Left renal pelvis (tissue), 4 donors: ENCODE results near the gene PDCD1LG2. TPM values are rescaled to one million over a fixed set of nuclear protein-coding genes. Genes with fewer than 3 reads are reported as not detected.

Experiments
- DNase-seq, 4 donors: peaks; one replicate each; pipeline ENCODE4 v3.0.0-alpha.2; 2013; ENCODE audit warnings: low read depth in 4 of 4, low spot score in 3 of 4
- polyA plus RNA-seq, 4 donors: library from polyadenylated mRNA; unstranded; fragments of 120-200 nt; gene quantifications; one replicate each; pipeline ENCODE4 v1.2.1, GENCODE V29; 2013; ENCODE audit not compliant: insufficient read length in 4 of 4

The PDCD1LG2 gene
- polyA plus RNA-seq, 4 donors, result 0.13 to 0.37 (median 0.27) TPM; not detected in 1

DNA sequence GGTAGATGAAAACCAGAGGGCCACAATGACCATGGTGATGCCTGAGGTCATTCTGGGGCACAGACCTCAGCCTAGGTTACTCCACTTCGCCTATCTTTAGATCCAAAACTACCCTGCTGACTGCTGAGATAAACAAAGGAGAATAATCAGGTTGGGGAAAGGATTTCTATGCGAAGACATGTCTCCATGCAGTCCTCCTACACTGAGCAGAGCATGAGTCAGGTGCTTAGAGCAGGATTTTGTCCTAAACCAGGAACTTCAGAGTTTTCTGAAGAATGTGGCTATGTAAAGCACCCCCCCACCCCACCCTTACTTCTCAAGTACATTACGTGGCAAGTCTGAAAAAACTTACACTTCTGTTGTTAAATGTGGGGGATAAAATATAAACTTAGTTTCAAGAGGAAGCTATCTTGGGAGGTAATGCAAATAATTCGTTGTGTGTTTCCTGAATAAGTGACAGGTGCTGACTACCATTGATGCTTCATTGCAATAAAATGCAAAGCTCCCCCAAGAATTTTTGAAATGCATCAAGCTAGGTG is 19.4 kb downstream of the PDCD1LG2 start:
- DNase-seq, result no peak

DNA sequence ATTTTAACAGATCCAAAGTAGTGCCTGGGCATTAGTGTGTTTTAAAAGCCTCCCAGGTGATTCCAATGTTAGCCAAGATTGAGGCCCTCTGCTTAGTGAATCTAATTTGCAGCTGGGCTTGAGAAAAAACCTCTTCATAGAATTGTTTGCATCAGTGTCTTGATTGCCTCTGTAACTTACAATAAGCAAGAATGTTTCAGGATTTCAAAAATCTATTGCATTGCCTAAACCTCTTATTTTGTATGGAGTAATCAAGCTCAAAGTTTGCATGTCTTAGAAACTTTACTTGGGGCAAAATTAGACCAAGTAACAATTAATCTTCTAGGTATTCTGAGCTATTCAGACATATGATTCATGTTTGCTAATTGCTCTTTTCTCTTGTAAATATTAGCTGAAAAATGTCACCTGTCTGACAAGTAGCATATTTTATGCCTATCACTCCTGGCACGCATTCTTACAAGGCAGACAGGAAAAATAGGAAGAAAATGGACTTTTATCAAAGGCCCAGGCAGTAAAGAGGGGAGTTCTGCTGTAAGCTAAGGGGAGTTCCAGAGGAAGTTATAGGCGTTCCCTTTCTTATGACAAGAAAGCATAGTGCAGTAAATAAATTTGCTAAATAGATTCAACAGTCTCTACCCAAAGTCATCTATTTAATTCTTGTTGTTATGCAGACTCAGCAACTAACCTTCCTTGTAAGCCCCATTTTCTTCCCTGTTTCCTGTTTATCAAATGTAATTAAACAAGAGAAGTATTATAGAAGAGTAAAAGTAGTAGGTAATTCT is 21.0 kb downstream of the PDCD1LG2 start:
- no peak for DNase-seq

DNA sequence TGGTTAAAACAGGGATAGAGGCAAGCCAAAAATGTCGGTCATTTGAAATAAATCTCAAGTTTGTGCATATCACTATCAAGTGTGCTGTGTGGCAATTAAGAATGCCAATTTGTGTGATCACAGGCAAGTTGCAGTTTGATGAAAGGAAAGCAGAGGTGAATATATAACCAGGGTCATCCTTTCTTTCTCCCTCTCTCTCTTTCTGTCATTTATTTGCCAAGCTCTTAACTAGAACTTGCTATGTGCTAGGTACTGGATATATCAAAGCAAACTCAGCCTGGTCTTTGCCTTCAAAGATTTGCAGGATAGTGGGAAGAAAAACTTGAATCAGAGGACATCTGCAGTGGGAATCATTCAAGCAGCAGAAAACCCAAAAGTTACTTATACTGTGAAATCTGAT is 22.0 kb downstream of the PDCD1LG2 start:
- DNase-seq, result no peak

DNA sequence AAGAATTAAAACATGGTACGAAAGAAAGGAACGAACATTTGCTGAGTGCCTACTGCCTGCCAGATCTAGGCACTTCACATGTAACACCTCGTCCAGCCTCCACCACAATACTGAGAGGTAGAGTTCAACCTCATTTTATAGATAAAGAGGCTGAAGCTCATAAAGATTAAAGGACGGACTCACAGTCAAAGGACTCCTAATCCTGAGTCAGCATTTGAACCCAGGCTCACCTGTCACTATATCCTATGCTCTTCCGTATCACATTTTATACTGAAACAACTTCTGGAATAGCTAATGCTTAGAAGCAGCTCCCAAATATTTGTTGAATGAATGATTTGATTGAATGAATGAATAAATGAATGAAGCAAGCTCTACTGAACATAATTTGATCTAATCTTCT is 22.5 kb downstream of the PDCD1LG2 start:
- no peak for DNase-seq

DNA sequence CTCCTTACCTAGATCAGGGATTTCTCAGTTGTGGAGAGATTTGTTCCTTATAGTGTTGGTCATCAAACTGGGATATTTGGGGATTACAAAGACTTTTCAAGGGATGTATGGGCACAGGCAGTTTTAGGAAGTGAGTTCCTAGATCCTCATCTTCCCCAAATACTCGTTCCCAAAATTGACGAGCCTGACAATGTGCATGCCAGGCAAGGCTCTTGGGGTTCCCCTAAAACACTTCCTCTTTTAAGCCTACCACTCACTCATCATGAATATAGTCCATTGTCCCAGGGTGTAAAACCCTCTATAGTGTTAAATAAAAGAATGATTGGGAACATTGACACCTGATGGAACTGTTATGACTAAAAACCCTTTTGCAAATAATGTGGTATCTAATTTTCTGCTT is 26.4 kb downstream of the PDCD1LG2 start:
- DNase-seq, result no peak

DNA sequence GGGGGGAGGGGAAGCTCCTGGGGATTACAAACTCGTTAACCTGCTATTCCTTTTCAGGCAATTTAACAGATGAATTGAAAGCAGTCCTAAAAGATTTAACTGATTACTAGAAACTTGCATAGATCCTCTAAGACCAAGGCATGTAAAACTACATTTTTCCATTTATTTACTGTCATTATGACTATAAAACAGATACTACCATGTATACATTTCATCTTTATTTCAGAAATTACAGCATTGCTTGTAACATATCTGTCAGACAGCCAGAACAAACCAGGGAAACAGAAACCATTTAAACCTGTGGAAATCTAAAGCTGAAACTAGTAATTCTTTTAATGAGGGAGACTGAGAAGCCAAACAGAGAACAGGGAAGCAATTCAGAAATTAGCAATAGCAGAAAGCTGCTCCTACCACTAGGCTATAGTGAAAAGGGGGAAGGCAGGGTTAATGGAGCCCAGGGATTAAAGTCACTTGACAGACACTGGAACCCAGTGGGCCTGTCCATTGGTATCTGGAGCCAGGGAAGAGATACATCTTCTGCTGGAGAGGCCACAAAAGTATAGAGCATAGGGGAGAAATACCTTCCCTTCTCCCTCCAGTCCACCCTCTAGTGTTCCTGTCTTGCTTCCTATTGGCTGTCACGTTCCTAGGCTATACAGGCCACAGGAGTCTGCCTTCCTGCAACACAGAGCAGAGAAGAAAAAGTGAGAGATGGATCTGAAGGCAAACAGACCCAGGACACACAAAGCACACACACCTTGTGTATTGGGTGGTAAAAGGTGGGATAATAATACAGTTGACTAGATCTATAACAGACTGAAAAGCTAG is 33.8 kb downstream of the PDCD1LG2 start:
- DNase-seq, result no peak

DNA sequence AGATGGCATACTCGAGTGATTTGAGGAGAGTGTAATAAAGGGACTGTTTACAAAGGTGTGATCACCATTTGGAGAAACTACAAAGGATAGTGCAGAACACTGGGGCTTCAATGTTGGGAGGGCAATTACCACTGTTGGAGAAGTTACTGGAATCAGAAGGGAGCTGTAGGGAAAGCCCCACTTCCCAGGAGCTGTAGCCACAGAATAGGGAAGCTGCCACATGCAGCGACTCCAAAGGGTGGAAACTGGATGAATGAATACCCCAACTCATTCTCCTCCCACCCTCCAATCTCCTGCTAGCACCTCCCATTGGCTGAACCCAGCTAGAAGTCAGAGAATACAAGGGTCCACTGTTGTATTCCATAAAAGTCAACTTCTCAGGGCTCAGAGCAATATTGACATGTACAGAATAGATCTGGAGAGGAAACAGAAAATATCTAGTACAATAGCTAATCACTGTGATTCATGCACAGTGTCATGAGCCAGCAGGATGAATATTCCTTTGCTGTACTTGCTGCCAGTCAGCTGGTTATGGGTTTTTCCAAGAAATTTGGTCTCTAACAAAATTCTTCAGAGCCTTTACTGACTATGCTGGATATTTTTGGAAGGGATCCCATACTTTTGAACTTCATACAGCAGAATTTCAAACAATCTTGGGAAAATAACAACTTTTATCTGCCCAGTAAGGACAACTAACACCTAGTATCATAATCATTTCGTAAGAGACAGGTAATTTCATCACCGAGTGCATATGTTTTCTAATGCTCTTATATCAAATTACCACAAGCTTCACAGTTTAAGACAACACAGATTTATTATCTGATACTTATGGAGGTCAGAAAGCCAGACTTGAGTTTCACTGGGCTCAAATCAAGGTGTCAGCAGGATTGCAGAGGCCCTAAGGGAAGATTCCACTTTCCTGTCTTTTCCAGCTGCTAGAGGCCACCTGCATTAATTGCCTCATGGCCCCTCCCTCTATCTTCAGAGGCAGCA is 39.6 kb downstream of the PDCD1LG2 start:
- no peak for DNase-seq

DNA sequence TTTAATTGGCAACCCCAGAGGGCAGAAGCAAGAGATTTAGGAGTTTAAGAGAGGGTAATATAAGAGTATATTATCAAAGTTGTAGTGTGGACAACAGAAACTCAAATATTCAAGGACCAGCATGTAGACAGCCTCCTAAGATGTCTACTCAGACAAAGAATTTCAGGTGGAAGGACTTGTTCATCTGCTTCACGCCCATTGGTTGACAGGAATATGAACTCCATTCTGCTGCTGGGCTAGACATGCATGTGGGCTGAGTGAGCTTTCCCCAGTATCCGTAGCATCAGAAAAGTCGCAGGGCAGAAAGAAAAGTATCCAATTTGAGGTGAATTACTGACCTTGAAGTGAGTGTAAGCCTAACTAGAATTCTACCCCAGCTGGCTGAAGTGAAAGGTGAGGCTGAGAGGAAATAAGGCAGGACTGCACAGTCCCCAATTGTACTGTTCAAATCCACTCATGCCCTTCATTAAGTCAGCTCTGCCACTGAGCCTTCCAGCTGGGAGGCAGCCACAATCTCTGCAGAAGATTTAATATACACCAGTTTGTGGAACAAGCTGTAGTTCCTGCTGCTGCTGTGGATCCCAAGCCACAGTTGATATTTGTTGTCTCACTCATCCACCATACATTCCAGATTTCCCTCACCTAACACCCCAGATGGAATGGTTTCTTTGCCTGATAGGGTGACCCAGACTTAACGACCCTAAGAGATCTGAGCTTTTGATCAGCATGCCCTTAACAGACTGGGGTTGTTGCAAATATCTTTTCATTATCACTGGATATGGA is 41.2 kb downstream of the PDCD1LG2 start:
- no peak for DNase-seq

DNA sequence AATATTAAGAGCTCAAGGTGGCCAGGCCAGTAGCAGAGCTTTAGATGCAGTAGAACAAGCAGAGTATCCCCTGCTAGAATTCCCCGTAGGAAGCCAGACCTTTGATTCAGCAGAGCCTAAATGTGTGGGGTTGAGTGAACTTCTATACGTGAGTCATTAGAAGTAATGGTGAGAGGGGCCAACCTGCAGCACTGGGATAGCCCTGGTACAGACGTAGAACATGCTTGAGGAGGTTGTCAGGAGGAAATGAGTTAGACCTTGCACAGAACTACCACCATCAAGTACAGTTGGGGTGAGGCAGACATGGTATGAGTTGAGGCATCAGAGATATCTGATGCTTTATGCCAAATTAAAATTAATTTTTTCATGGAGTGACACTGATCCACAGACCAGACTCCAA is 42.0 kb downstream of the PDCD1LG2 start:
- DNase-seq, result no peak

DNA sequence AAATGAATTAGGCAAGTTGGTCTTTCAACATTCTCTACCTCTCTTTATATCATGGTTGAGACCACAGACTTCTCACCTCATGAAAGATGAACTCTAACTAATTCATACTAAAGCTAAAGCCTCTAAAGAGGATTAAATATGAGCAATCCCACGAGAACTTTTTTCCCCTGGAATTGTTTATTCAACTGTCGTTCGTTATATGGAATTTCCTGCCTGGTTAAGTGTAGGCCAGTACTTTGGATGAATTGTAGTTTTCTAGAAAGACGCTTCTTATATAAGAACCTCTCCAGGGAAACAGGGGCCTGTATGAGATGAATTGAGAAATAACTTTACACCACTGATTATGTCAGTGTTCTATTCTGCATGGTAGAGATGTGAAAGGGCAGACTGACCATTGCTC is 42.9 kb downstream of the PDCD1LG2 start:
- no peak for DNase-seq

DNA sequence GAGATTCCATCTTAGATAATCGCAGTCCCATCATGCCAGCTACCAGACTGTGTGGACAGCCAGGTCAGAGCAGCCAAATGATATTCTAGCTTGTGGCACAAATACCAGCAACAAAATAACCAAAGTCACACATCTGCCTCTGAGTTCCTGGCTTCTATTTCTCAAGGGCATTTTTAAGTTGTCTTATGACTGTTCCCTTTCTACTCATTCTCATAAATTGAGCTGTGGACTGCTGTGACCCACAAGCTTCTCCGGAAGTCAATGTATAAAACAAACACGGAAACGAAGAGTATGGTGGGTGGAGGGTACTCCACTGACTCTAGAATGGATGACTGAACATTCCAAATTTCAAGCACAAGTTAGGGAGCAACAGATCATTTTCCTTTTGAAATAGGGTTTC is 43.9 kb downstream of the PDCD1LG2 start:
- DNase-seq, result no peak

DNA sequence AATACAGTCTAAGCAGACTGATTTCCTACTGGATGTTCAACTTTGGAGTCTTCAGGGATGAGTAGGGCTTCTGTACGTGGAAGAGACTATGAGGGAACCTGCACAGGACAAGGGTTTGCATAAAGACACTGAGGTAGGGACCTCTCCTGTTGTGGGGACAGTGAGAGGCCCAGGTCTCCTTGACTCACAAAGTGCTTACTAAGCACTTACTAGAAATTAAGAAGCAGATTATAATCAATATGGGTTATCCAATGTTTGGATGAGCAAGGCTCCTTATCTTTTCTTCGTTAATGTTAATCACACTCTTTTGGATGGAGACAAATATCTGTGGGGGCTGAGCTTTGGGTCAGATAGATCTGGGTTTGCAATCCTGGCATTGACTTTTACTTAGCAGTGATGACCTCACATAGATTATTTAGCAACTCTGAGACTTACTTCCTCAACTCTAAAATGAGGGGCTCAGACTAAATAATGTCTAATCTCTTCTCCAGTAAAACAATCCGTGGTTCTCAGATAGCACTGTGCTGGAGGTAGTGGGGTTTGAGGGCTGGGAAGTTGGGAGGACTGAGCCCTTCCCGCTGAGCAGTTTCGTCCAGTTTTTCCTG is 45.9 kb downstream of the PDCD1LG2 start:
- DNase-seq, result no peak

DNA sequence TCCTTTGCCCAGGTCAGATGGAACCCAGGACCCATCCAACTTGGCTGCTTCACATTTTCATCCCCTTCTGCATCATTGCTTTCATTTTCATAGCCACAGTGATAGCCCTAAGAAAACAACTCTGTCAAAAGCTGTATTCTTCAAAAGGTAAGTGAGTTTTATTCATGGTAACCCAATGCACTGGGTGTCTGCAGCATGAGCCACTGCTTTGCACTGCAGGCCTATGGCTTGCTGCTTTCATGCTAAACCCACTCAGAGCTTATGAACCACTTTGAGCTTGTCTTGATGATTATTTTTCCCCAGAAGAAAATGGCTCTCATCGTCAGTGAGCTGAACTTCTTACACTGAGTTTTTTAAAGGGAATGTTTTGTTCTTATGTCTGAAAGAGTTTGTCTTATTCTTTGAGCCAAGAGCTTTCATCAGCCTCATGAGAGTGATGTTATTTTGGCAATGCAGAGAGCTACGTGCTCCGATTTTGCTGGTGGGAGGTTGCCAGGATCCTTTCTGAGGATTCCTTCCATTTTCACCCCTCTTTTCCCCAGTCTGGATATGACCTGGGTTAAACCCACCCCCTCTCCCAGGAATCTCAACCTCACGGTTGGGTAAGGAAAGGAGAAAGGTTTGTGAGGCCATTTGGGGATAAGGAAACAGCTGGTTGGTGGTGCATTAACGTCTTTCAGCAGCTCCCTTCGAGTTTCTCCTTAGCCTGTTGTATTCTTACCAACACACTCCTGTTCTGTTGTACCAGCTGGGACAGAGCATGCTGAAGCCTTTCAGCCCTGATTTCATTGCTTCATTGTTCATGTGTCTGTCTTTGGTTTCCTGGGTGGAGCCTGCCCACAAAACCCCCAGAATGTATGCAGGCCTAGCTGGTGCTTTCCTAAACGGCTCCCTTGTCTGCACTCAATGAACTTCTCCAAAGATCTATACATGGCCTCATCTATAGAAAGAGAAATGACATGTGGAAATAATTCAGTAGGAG is 47.6 kb downstream of the PDCD1LG2 start:
- no peak for DNase-seq

DNA sequence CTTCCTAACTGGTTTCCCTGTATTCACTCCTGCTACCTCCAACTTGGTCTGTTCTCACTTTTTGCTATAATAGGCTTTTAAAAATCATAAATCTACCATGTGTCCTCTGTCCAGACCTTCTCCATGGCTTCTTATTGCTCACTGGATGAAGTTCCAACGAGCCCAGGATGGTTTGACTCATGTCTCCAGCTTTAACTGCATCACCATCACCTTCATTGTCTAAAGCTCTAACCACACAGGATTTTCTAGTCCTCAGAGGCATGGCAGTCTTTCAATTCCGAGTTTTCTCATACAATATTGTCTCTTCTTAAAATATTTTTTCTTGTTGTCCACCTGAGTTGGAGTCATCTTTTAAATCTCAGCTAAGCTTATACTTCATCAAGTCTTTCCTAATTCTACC is 49.3 kb downstream of the PDCD1LG2 start:
- no peak for DNase-seq

DNA sequence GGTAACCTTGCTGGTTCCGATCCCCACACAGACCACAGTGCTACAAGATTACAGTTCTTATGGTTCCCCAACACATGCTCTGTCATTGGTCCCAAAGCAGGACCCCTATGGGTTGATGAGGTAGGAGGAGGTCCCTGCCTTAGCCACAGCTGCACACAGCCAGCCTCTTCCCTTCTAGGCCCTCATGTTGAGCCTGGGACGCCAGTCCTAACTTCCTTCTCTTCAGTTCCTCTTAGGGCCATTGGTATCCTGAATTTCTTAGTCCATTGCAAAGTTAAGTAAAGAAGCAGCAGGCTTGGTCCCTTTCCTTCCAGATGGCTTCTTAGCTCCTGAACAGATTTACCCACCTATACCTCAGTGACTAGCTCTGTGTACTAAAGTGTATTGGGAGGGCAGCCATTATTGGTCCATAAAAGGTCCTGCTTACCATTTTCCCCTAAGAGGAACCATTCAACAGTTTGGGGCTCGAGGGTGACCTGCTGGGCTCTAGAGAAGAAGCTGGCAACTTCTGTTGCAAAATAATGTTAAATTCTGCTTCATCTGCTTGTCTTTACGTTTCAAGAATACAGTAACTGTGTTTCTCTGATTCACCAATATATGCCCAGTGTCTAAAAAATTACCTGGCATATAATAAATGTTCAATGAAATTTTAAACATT is 50.2 kb downstream of the PDCD1LG2 start:
- no peak for DNase-seq

DNA sequence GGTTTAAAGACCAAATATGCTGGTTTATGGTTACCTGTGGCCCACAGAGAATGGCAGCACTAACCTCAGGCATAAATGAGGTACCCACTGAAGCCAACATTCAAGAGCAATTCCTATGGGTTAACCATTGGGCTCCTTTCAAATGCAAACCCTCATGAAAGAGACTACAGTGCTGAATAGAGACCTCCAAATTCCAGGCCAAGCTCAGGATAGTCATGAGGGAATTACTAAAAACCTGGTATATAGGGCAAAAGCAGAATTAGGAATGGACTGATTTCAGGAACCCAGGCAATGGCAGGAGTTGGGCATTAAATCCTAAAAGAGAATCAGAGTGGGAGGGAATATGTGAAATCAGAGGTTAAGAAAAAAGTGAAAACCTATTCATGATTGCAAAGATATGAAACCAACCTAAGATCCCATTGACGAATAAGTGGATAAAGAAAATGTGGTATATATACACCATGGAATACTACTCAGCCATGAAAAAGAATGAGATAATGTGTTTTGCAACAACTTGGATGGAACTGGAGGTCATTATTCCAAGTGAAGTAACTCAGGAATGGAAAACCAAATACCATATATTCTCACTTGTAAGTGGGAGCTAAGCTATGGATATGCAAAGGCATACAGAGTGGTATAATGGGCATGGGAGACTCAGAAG is 51.6 kb downstream of the PDCD1LG2 start:
- no peak for DNase-seq

DNA sequence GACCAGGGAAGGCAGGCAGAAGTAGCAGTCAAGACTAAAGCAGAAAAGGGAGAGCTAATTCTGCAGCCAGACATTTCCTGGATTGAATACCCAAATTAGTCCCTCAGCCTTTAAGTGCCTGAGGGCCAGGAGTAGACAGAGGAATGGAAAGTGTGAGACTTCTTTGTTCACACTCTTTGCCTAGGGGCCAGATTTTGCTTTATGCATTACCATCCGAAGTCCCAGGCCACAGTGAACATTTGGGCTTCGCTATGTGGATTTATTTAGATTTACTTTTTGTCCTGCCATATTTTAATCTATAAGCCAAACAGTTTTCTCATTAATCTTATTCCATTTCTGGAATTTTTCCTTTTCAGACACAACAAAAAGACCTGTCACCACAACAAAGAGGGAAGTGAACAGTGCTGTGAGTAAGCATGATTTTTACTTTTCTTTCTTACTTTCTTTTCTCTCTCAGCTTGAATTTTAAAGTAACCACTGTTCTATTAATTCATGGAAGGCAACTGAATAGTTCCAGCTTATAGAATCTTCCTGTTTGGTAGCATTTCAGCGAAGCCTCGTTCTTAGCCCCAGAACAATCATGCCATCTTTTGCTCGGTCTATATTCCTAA is 52.6 kb downstream of the PDCD1LG2 start:
- no peak for DNase-seq
